ENCODE data around the gene RBM7. TPM values are rescaled to one million over a fixed set of nuclear protein-coding genes. Genes with fewer than 3 reads are reported as not detected.

The RBM7 gene
- total and polyA plus RNA-seq, 2 of the 13 experiments (the other 11 are each of a cell fraction or from before 2014, with no cell fraction given): 30.5 to 32.3 TPM

DNA sequence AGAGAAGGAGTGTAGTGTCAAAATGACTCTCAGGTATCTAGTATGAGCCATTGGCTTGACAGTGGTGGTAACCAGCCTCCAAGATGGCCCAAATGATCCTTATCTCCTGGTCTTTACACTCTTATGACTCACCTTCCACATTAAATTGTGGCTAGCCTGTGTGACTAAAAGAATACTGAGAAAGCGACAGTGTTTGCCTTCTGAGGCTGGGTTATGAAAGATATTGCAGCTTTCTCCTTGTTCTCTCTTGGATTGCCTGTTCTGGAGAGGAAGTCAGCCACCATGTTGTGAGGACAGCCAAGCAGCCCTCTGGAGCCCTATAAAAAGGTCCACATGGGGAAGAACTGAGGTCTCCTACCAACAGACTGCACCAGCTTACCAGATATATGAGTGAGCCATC is 16.0 kb upstream of the RBM7 start:
- Histone ChIP-seq H3K27ac (ENCODE audit: extremely low read length, insufficient read depth, low read length) (no peak overlapping the region), H3K9ac (ENCODE audit: insufficient read depth, low read depth, low read length) (no peak overlapping the region), H3K27me3 (ENCODE audit: control insufficient read depth in 1 of 2, insufficient read depth in 2 of 2, low read length in 2 of 2) (peaks cover 0 to 1% of the 10 kb centered on the region in 2 experiments; a peak in 4 of 5 replicates), H3K4me2 (ENCODE audit: low read depth, low read length) (no peak overlapping the region), H2AFZ (ENCODE audit: low read length) (no peak overlapping the region), H3K36me3 (replicated peaks in 1 of 2; ENCODE audit: control insufficient read depth in 1 of 2, insufficient read depth in 2 of 2, low read length in 2 of 2) (no peaks in the 10 kb centered on the region), H3K9me3 (ENCODE audit: low read length) (no peaks in the 10 kb centered on the region), H3K4me1 (ENCODE audit: insufficient read depth, low read length) (no peaks in the 10 kb centered on the region), H4K20me1 (ENCODE audit: insufficient read depth, low read length) (no peaks in the 10 kb centered on the region), H3K79me2 (ENCODE audit: insufficient read depth, low read length) (no peaks in the 10 kb centered on the region), H3K4me3 (replicated peaks in 1 of 3; ENCODE audit: insufficient read depth in 1 of 3, low read depth in 2 of 3, low read length in 3 of 3) (no peak overlapping the region)
- WGBS (ENCODE audit: low lambda C conversion rate): 0% methylated on average over 1 of the region's 1 CpG
- POLR2A ChIA-PET: no interaction called here
- ATAC-seq (no peak), FAIRE-seq (no peak), DNase-seq (ENCODE audit: low spot score) (no peak)
- no TSS peak for BruUV-seq (replicated peaks)
- in situ Hi-C loops (cut with HindIII; ENCODE audit: extremely low pct_ligation_motif_present, low pct_unique_long_range_greater_than_20kb): no loop called here
- CTCF ChIA-PET (ENCODE audit: low intra/inter-chr PET ratio, low total read pairs): no interaction called here
- intact Hi-C loops (cut with micrococcal nuclease; ENCODE audit: unreplicated experiment): no loop called here
- TF ChIP-seq ZNF687 (CRISPR knock-in tag; IDR thresholded peaks at IDR 0.05) (no peak), TFE3 (CRISPR knock-in tag; IDR thresholded peaks at IDR 0.05) (no peak), MAFG (CRISPR knock-in tag; IDR thresholded peaks at IDR 0.05) (no peak), HHEX (CRISPR knock-in tag; IDR thresholded peaks at IDR 0.05) (no peak), ZNF576 (CRISPR knock-in tag; IDR thresholded peaks at IDR 0.05) (no peak), STAT6 (CRISPR knock-in tag; IDR thresholded peaks at IDR 0.05; ENCODE audit: borderline replicate concordance) (no peak), SYNCRIP (IDR thresholded peaks at IDR 0.05; ENCODE audit: insufficient read depth, low read depth, low read length) (no peak), FOXA3 (CRISPR knock-in tag; IDR thresholded peaks at IDR 0.05) (no peak), GPN1 (CRISPR knock-in tag; IDR thresholded peaks at IDR 0.05; ENCODE audit: borderline replicate concordance) (no peak), GMEB1 (CRISPR knock-in tag; IDR thresholded peaks at IDR 0.05; ENCODE audit: borderline replicate concordance) (no peak)
